HG03565 (cell line): ENCODE data around the gene C19orf67.

ENCODE experiments used
- ATAC-seq: cut with Tn5 transposase; IDR thresholded peaks from one replicate; pipeline ENCODE4 v1.9.1; 2021; ENCODE audit warnings: mild to moderate bottlenecking, moderate library complexity; ENCODE audit not compliant: unreplicated experiment

Gene C19orf67

GRCh38 chr19:14031719-14032480 lies 53.7 kb downstream of the C19orf67 start, which contains the start of gene IL27RA:
Gene IL27RA, plus strand, starts transcription at chr19:14031762. Its CDS starts 111 bp downstream, at chr19:14031873.
- no peak for ATAC-seq
